Glutamatergic neuron (in vitro differentiated cells): Measurements from ENCODE around the gene TNFRSF25. TPM values are rescaled to one million over a fixed set of nuclear protein-coding genes. Genes with fewer than 3 reads are reported as not detected.

Experiments
- DNase-seq: peaks from one replicate; pipeline ENCODE4 v3.0.0; 2022
- H3K27ac Mint-ChIP-seq: one replicate; pipeline ENCODE4 v1.8.0; 2020; ENCODE audit warnings: mild to moderate bottlenecking, mixed read lengths, inconsistent platforms; ENCODE audit not compliant: unreplicated experiment
- H3K27me3 Mint-ChIP-seq: one replicate; pipeline ENCODE4 v1.8.0; 2020; ENCODE audit warnings: mild to moderate bottlenecking, moderate library complexity, mixed read lengths, inconsistent platforms; ENCODE audit not compliant: unreplicated experiment
- H3K36me3 Mint-ChIP-seq: one replicate; pipeline ENCODE4 v1.8.0; 2020; ENCODE audit warnings: mild to moderate bottlenecking, mixed read lengths, inconsistent platforms; ENCODE audit not compliant: unreplicated experiment
- H3K4me1 Mint-ChIP-seq: one replicate; pipeline ENCODE4 v1.8.0; 2020; ENCODE audit warnings: mild to moderate bottlenecking, low read depth, mixed read lengths, inconsistent platforms; ENCODE audit not compliant: unreplicated experiment
- H3K4me3 Mint-ChIP-seq: one replicate; pipeline ENCODE4 v1.8.0; 2020; ENCODE audit warnings: mild to moderate bottlenecking, mixed read lengths, inconsistent platforms; ENCODE audit not compliant: unreplicated experiment
- H3K9me3 Mint-ChIP-seq: one replicate; pipeline ENCODE4 v1.8.0; 2020; ENCODE audit warnings: mild to moderate bottlenecking, moderate library complexity, mixed read lengths, inconsistent platforms; ENCODE audit not compliant: unreplicated experiment
- CTCF ChIP-seq: fragments of 200-600 bp; sonication (generic); IDR thresholded peaks from one replicate; pipeline ENCODE4 v1.5.0; 2021; ENCODE audit not compliant: partially characterized antibody, unreplicated experiment
- total RNA-seq: library from RNA; stranded (reverse); fragmentation: NEBNext Ultra II Directional; extraction: Animal tissue kit (Norgen Biotek cat#: 25700); gene quantifications from one replicate; pipeline ENCODE4 v1.2.1, GENCODE V29; 2021; ENCODE audit not compliant: unreplicated experiment

The TNFRSF25 gene
- total RNA-seq, 1 donor from 2014 or later, result 47.5 TPM

GRCh38 chr1:6509220-6509918, 43.4 kb upstream of the TNFRSF25 start:
- no peak for TF ChIP-seq CTCF
- no peaks in the 10 kb centered on the region for H3K27me3 Mint-ChIP-seq
- no peak overlapping the region for H3K4me3 Mint-ChIP-seq
- H3K4me1 Mint-ChIP-seq, result peaks cover 4% of the 10 kb centered on the region
- DNase-seq, result no peak
- H3K36me3 Mint-ChIP-seq, result no peaks in the 10 kb centered on the region
- H3K9me3 Mint-ChIP-seq, result peaks cover 8% of the 10 kb centered on the region
- H3K27ac Mint-ChIP-seq, result no peak overlapping the region

- no peak for DNase-seq
- Mint-ChIP-seq H3K9me3 (peaks cover 8% of the 10 kb centered on the region), H3K27ac (no peak overlapping the region), H3K36me3 (no peaks in the 10 kb centered on the region), H3K4me1 (peaks cover 4% of the 10 kb centered on the region), H3K4me3 (no peak overlapping the region), H3K27me3 (no peaks in the 10 kb centered on the region)
- no peak for TF ChIP-seq CTCF
Observed at GRCh38 chr1:6508816-6509189, 42.8 kb upstream of the TNFRSF25 start.

DNA sequence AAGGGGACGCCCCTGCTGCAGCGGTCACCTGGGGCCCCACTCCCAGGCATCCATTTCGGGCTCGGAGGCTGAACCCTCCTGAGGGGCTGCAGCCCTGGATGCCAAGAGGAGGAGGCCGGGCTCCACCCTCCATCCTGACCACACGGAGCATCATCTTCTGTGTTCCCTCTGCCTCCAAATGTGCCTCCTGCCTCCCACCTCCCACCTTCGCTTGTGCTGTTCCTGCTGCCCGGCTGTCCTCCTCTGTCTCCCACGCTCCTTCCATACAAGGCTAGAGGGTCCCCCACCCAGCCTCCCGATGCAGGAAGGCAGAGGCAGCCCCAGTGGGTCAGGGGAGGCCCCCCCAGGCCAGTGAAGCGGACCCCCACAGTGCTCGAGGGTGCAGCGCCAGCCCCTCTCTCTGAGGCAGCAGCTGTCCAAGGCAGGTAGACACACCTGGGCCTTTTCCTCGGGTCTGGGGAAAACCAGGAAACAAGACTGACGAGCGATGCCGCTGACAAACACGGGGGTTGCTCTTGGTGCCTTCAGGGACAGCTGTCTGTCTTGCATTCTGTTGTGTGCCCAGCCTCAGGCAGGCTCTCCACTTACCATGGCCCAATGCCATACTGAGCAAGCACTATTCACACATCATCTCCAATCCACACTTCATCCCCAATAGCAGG, 42.3 kb upstream of the TNFRSF25 start:
- TF ChIP-seq CTCF, result no peak
- H3K4me1 Mint-ChIP-seq, result peaks cover 4% of the 10 kb centered on the region
- H3K27ac Mint-ChIP-seq, result no peak overlapping the region
- no peak overlapping the region for H3K4me3 Mint-ChIP-seq
- no peaks in the 10 kb centered on the region for H3K27me3 Mint-ChIP-seq
- peaks cover 8% of the 10 kb centered on the region for H3K9me3 Mint-ChIP-seq
- H3K36me3 Mint-ChIP-seq, result no peaks in the 10 kb centered on the region
- DNase-seq, result no peak

DNA sequence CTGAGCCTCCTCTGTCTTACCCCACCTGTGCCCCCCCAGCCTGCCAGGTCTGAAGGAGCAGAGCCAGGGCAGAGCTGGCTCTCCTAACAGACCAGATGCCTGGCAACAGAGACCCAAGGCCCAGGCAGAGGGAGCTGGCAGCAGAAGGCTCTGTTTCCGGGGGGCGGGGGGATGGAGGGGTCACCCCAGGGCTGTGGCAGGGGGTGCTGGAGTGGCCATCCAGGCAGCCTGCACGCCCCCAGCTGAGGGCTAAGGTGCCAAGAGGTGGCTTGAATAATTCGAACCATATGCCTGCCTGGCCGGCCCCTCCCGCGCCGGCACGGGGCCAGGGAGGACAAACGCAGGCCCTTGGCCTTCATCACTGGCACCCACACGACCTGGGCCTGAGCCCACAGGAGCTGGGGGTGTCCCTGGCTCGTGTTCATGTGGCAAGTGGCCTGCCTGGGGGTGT, 41.5 kb upstream of the TNFRSF25 start:
- H3K4me1 Mint-ChIP-seq, result peaks cover 4% of the 10 kb centered on the region
- no peak overlapping the region for H3K4me3 Mint-ChIP-seq
- DNase-seq, result no peak
- no peak overlapping the region for H3K27ac Mint-ChIP-seq
- no peaks in the 10 kb centered on the region for H3K36me3 Mint-ChIP-seq
- TF ChIP-seq CTCF, result no peak
- H3K9me3 Mint-ChIP-seq, result peaks cover 8% of the 10 kb centered on the region
- no peaks in the 10 kb centered on the region for H3K27me3 Mint-ChIP-seq

DNA sequence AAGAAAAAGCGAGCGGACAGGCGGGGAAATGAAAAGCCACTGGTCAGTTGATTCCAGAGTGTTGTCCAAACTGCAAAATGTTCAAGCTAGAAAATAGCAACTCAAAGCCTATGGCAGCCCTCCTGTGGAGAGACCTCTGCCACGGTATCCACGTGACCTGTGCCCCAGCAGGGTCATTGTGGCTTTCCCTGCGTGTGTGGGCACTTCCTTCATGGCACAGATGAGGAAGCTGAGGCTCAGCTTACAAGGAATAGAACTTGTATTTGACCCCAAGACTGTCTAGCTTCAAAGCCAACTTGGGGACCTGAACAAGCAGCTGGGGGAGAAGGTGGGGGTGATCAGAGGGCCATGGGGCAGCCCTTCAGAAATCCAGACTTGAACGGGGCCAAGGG, 41.1 kb upstream of the TNFRSF25 start:
- no peak overlapping the region for H3K27ac Mint-ChIP-seq
- peaks cover 4% of the 10 kb centered on the region for H3K4me1 Mint-ChIP-seq
- TF ChIP-seq CTCF, result no peak
- DNase-seq, result no peak
- H3K27me3 Mint-ChIP-seq, result no peaks in the 10 kb centered on the region
- H3K4me3 Mint-ChIP-seq, result no peak overlapping the region
- H3K36me3 Mint-ChIP-seq, result no peaks in the 10 kb centered on the region
- H3K9me3 Mint-ChIP-seq, result peaks cover 8% of the 10 kb centered on the region
